ENCODE data around the gene RNF2.

- TF ChIP-seq, protein P1, sequence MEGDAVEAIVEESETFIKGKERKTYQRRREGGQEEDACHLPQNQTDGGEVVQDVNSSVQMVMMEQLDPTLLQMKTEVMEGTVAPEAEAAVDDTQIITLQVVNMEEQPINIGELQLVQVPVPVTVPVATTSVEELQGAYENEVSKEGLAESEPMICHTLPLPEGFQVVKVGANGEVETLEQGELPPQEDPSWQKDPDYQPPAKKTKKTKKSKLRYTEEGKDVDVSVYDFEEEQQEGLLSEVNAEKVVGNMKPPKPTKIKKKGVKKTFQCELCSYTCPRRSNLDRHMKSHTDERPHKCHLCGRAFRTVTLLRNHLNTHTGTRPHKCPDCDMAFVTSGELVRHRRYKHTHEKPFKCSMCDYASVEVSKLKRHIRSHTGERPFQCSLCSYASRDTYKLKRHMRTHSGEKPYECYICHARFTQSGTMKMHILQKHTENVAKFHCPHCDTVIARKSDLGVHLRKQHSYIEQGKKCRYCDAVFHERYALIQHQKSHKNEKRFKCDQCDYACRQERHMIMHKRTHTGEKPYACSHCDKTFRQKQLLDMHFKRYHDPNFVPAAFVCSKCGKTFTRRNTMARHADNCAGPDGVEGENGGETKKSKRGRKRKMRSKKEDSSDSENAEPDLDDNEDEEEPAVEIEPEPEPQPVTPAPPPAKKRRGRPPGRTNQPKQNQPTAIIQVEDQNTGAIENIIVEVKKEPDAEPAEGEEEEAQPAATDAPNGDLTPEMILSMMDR (IDR thresholded peaks at IDR 0.05; ENCODE audit: low read length), result no peak
- no peak for TF ChIP-seq EZH2 (IDR thresholded peaks at IDR 0.05; ENCODE audit: borderline replicate concordance, low read length)
Measured at GRCh38 chr1:185053204-185053603, 7.8 kb downstream of the RNF2 start.

All from OCI-LY1 (cell line).